ENCODE measurements around the gene SLC22A16. TPM values are rescaled to one million over a fixed set of nuclear protein-coding genes. Genes with fewer than 3 reads are reported as not detected.

Gene SLC22A16
- polyA plus RNA-seq, 1 donor (not counting 4 experiments of a cell fraction or from before 2014, with no cell fraction given), result not detected

- no peak for TF ChIP-seq EZH2 (IDR thresholded peaks at IDR 0.05; ENCODE audit: low read length)
- TF ChIP-seq, protein P1, sequence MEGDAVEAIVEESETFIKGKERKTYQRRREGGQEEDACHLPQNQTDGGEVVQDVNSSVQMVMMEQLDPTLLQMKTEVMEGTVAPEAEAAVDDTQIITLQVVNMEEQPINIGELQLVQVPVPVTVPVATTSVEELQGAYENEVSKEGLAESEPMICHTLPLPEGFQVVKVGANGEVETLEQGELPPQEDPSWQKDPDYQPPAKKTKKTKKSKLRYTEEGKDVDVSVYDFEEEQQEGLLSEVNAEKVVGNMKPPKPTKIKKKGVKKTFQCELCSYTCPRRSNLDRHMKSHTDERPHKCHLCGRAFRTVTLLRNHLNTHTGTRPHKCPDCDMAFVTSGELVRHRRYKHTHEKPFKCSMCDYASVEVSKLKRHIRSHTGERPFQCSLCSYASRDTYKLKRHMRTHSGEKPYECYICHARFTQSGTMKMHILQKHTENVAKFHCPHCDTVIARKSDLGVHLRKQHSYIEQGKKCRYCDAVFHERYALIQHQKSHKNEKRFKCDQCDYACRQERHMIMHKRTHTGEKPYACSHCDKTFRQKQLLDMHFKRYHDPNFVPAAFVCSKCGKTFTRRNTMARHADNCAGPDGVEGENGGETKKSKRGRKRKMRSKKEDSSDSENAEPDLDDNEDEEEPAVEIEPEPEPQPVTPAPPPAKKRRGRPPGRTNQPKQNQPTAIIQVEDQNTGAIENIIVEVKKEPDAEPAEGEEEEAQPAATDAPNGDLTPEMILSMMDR (optimal IDR thresholded peaks at IDR 0.05 in 1 of 3, IDR thresholded peaks at IDR 0.05 in 1 of 3, conservative IDR thresholded peaks at IDR 0.05 in 1 of 3; ENCODE audit: extremely low read depth in 1 of 3, insufficient read depth in 2 of 3, low read length in 3 of 3), result no peak
- H3K9me3 ChIP-seq (ENCODE audit: control insufficient read depth, low read depth, low read length), result no peaks in the 10 kb centered on the region
- H3K36me3 ChIP-seq (ENCODE audit: control insufficient read depth in 2 of 2, extremely low read depth in 1 of 2, insufficient read depth in 2 of 2, low read length in 2 of 2), result no peaks in the 10 kb centered on the region
- no peak overlapping the region for H3K4me3 ChIP-seq (ENCODE audit: control insufficient read depth in 2 of 3, extremely low read depth in 1 of 3, insufficient read depth in 2 of 3, low read depth in 1 of 3, low read length in 3 of 3)
- DNase-seq (ENCODE audit: low read depth, low spot score) (no peak), FAIRE-seq (no peak)
- H3K79me2 ChIP-seq (ENCODE audit: control insufficient read depth, insufficient read depth, low read length), result no peaks in the 10 kb centered on the region
- H3K27me3 ChIP-seq (ENCODE audit: control insufficient read depth, extremely low read depth, insufficient read depth, low read length), result peaks cover 2% of the 10 kb centered on the region
- H3K27ac ChIP-seq (ENCODE audit: control insufficient read depth, insufficient read depth, low read length), result no peak overlapping the region
- no peak overlapping the region for H3K9ac ChIP-seq (ENCODE audit: control insufficient read depth, extremely low read depth, insufficient read depth, low read length)
- H3K4me1 ChIP-seq (ENCODE audit: control insufficient read depth, extremely low read depth, insufficient read depth, low read length), result peaks cover 14% of the 10 kb centered on the region
- no peak overlapping the region for H3K4me2 ChIP-seq (ENCODE audit: control insufficient read depth, extremely low read depth, insufficient read depth, low read depth, low read length)
- no peaks in the 10 kb centered on the region for H3K9me1 ChIP-seq (ENCODE audit: control insufficient read depth, extremely low read depth, insufficient read depth, low read length)
- no peak overlapping the region for H2AFZ ChIP-seq (ENCODE audit: control insufficient read depth, low read length)
- H4K20me1 ChIP-seq (ENCODE audit: control insufficient read depth, extremely low read depth, insufficient read depth, low read length), result no peaks in the 10 kb centered on the region
- dilution Hi-C loops (cut with MboI; ENCODE audit: extremely low pct_ligation_motif_present, low sequenced_read_pairs), result no loop called here
These were observed 16.9 kb upstream of the SLC22A16 start for GRCh38 chr6:110493253-110493800.

- Histone ChIP-seq H3K9me3 (ENCODE audit: control insufficient read depth, low read depth, low read length) (no peaks in the 10 kb centered on the region), H3K27me3 (ENCODE audit: control insufficient read depth, extremely low read depth, insufficient read depth, low read length) (peaks cover 2% of the 10 kb centered on the region), H3K9ac (ENCODE audit: control insufficient read depth, extremely low read depth, insufficient read depth, low read length) (no peak overlapping the region), H3K4me1 (ENCODE audit: control insufficient read depth, extremely low read depth, insufficient read depth, low read length) (peaks cover 14% of the 10 kb centered on the region), H4K20me1 (ENCODE audit: control insufficient read depth, extremely low read depth, insufficient read depth, low read length) (no peaks in the 10 kb centered on the region), H2AFZ (ENCODE audit: control insufficient read depth, low read length) (no peak overlapping the region), H3K4me2 (ENCODE audit: control insufficient read depth, extremely low read depth, insufficient read depth, low read depth, low read length) (peak overlapping the region; percentile 79), H3K36me3 (ENCODE audit: control insufficient read depth in 2 of 2, extremely low read depth in 1 of 2, insufficient read depth in 2 of 2, low read length in 2 of 2) (no peaks in the 10 kb centered on the region), H3K9me1 (ENCODE audit: control insufficient read depth, extremely low read depth, insufficient read depth, low read length) (no peaks in the 10 kb centered on the region), H3K27ac (ENCODE audit: control insufficient read depth, insufficient read depth, low read length) (no peak overlapping the region), H3K4me3 (ENCODE audit: control insufficient read depth in 2 of 3, extremely low read depth in 1 of 3, insufficient read depth in 2 of 3, low read depth in 1 of 3, low read length in 3 of 3) (no peak overlapping the region), H3K79me2 (ENCODE audit: control insufficient read depth, insufficient read depth, low read length) (no peaks in the 10 kb centered on the region)
- no peak for FAIRE-seq
- no peak for TF ChIP-seq EZH2 (IDR thresholded peaks at IDR 0.05; ENCODE audit: low read length)
- TF ChIP-seq, protein P1 (optimal IDR thresholded peaks at IDR 0.05 in 1 of 3, IDR thresholded peaks at IDR 0.05 in 1 of 3, conservative IDR thresholded peaks at IDR 0.05 in 1 of 3; ENCODE audit: extremely low read depth in 1 of 3, insufficient read depth in 2 of 3, low read length in 3 of 3), result no peak
- no peak for DNase-seq (ENCODE audit: low read depth, low spot score)
- dilution Hi-C loops (cut with MboI; ENCODE audit: extremely low pct_ligation_motif_present, low sequenced_read_pairs), result no loop called here
These were observed 16.2 kb upstream of the SLC22A16 start for GRCh38 chr6:110492584-110492983.
